Stimulated activated CD4-positive, alpha-beta T cell treated with anti-CD3 and anti-CD28 coated beads, TNF-alpha, amount 100 ng/mL, for 48 hours (primary cell): Measurements from ENCODE around the gene SALL2.

Experiments
- DNase-seq, 3 donors: peaks; one replicate each; pipeline ENCODE4 v3.0.0-alpha.2; 2020; ENCODE audit warnings: low read depth in 3 of 3

Gene SALL2

GRCh38 chr14:21528381-21529348 lies 2.5 kb upstream of the SALL2 start:
- no peak for DNase-seq

- no peak for DNase-seq
Measured at GRCh38 chr14:21527318-21527679, 1.2 kb upstream of the SALL2 start.

- DNase-seq, result no peak
Measured at GRCh38 chr14:21526672-21527317, 649 bp upstream of the SALL2 start.

DNA sequence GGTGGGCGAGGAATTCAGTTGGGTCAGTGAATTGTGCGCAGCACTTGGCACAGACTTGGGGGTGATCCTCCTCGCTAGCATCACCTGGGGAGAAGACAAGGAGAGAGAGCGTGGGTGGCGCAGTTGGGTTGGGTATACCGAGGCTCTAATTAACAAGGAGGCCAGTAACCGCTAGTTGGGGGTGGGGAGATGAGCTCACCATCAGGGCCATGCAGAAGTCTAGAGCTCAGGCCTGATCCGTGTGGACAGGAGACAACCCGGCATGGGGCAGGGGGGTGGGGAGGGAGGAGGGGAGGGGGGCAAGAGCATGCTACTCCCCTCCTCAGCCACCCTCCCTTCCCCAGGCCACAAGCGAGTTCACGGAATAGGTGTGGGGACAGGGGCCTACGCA lies 580 bp downstream of the SALL2 start:
- DNase-seq, result no peak

DNA sequence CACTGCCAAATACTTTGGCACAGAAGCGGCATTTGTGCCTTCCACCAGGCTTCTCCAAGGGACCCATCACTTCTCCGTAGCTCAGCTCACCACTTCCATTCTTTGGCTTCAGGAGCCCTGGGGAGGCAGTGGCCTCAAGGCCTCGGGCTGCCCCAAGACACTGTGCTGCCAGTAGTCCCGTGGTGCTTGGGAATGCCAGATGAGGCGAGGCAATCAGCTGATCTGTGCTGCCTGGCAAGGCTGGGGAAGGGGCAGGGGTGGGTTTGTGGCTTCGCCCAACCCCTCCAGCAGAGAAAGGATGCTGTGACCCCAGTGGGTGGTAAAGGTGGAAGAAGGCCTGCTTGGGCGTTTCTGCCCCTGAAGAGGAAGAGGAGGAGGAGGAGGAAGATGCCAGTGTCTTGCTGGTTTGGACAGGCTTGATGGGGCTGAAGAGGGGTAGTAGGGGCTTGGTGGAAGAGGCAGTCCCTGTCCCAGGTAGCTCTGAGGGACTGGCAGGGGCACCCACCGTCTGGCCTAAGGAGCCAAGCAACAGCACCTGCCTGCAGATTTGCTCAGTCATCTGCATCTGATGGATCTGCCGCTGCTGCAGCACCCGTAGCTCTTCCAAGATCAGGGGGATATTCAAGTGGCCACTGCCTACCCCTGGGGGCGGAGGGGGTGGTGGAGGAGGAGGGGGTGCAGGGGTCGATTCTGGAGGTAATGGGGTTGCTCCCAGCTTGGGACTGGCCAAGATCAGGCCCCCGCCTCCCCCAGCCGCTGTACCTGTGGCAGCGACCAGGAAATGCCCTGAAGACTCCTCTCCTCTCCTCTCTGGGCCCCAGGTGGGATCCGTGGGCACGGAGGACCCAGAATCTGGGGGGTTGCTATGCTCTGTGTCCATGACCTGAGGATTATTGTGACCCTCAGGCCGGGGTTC lies 1.3 kb downstream of the SALL2 start:
- no peak for DNase-seq

- DNase-seq, result no peak
Measured at GRCh38 chr14:21523203-21523602, 2.9 kb downstream of the SALL2 start.

DNA sequence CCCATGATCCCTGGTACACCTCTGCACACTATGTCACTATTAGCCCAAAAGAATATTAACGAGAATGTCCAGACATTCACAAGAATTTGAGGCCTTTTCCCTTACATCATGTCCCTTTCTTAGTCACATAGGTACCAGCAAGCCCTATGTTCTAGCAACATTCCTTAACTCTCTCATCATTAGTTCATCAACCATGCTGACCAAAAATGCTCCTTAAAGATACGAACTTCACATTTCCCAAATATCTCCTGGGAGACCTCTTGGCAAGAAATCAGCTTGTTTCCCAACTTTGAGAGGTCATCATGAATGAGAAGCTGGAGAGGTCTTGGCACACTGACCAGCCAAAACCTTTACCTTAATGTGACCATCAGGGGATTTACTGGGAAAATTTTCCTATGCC lies 4.6 kb downstream of the SALL2 start:
- no peak for DNase-seq

- DNase-seq, result no peak
Measured at GRCh38 chr14:21520767-21521166, 5.4 kb downstream of the SALL2 start.

- no peak for DNase-seq
Measured at GRCh38 chr14:21518725-21519124, 7.4 kb downstream of the SALL2 start.

GRCh38 chr14:21514341-21514740 lies 11.8 kb downstream of the SALL2 start:
- no peak for DNase-seq

DNA sequence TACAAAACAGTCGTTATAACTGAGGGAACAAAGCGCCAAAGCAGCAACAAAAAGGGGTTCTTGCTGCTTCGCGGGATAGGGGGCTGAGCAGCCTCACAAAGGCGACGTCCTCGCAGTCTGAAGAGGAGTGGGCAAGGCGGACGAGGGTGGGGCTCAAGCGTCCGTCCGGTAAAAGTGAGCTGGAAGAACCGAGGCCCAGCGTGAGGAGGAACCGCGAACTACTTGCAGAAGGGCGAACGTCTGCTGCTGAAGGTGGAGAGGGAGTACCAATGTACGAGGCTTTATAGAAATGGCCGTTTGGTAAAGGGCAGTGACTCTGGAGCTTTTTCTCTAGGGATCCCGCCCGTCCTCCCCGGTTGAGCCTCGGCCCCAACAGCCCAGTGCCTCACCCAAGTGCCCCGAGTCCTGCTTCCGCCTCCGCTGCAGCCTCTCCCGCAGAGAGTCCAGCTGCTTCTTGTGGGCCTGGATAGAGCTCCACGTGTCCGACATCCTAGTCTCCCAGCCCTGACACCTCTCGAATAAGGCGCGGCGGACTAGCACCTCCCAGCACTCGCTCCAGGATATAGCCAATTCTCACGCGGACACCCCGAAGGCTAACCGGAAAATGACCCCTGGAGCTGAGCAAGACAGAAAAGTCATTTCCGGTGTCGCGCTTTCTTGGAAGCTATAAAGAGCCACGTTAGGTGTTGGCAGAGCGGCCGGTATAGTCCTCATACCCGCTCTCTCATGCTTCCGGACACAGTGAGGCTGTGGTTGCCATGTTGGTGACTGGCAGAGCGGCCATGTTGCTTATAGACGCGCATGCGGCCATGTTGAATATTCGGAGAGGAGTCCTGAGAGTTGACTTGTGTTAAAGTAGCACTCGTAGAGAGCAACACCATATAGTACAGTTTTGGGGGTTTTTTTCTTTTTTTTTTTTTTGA lies 15.2 kb downstream of the SALL2 start, which contains the start of gene METTL3:
Gene METTL3 (minus strand): TSS at position 606 of the 923 bp plus-strand sequence. CDS start 117 bp downstream, at position 489.
- peak; percentile 78 to 90 (median 83) for DNase-seq

DNA sequence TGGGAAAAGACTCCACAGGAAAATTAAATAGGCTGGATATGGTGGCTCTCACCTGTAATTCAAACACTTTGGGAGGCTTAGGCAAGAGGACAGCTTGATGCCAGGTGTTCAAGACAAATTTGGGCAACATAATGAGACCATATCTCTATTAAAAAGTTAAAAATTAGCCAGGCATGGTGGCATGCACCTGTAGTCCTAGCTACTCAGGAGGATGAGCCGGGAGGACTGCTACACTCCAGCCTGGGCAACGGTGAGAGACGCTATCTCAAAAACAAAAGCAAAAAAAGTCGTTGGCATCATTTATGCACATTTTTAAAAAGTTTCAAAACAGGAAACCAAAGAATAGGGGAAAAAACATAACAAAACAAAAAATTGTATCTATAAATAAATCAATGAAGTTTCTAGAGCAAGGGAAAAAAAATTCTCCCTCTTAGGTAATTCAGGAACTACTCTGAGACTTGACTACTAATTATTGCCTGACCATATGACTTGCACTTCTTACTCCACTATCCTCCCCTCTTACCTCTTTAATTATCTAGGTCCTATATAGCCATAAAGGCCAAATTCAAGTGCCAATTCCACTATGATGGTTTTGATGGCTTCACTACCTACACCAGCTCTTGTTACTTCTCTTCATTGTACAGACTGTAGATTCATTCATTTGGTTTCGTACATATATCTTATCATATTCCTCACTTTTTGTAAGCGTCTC lies 16.6 kb downstream of the SALL2 start:
- no peak for DNase-seq

DNA sequence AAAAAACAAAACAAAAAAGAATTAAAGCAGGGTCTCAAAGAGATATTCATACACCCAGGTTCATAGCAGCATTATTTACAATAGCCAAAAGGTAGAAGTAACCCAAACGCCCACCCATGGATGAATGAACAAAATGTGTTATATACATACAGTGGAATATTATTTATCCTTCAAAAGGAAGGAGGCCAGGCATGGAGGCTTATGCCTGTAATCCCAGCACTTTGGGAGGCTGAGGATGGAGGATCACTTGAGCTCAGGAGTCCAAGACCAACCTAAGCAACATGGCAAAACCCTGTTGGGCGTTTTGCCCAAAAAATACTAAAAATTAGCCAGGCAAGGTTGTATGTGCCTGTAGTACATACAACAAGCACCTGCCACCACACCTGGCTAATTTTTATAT lies 19.6 kb downstream of the SALL2 start:
- DNase-seq, result no peak

DNA sequence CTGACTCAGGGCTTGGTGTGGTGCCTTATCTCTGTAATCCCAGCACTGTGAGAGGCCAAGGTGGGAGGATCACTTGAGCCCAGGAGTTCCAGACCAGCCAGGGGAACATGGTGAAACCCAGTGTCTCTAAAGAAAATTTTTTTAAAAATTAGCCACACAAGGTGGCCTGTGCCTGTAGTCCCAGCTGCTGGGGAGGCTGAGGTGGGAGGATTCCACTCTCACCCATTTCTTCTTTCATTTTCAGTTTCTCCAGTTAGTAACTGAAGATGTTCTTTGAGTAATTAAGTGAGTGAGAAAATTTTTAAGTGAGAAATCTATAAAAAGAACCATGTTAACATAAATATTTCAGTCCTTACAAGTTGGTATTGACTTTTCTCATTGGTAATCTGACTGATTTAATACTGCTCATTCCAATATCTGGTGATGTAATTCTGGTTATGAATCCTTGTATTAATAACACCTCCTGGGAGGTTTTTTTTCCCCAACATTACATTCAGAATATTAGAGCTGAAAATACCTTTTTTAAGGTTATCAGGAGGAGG lies 21.1 kb downstream of the SALL2 start:
- no peak for DNase-seq

DNA sequence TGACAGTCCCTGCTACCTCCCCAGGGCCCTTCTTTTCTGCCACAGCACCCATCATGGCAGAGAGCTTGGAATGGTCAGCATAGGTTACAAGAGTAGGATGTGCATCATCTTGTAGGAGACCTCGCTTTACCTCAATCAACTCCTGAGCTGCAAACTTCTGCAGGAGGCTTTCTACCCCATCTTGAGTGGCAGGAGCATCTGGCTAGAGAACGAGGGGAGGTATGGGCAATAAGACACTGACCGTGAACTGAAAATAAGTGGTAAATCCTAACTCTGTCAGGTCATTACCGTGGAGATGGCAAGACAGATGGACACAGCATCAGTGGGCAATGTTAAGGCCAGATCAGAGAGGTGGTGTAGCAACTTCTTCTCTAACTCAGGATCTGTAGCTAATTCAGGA lies 22.8 kb downstream of the SALL2 start:
- no peak for DNase-seq

- DNase-seq, result no peak
Measured at GRCh38 chr14:21501568-21501967, 24.6 kb downstream of the SALL2 start.

GRCh38 chr14:21498540-21499526 lies 27.3 kb downstream of the SALL2 start:
- DNase-seq, result peak in 1 of 3 donors; percentile 31

GRCh38 chr14:21496453-21496852 lies 29.7 kb downstream of the SALL2 start:
- no peak for DNase-seq
